GM21717 (cell line): ENCODE results near the gene MEG3.

Experiments used
- ATAC-seq: cut with Tn5 transposase; IDR thresholded peaks from one replicate; pipeline ENCODE4 v1.9.1; 2021; ENCODE audit warnings: mild to moderate bottlenecking, moderate library complexity; ENCODE audit not compliant: unreplicated experiment

Gene MEG3

GRCh38 chr14:100825713-100826331 lies at the start of gene MEG3:
Gene MEG3, plus strand, starts transcription at chr14:100826118.
- ATAC-seq = no peak

- no peak for ATAC-seq
These were observed 49.1 kb upstream of the MEG3 start for GRCh38 chr14:100776681-100777365.

DNA sequence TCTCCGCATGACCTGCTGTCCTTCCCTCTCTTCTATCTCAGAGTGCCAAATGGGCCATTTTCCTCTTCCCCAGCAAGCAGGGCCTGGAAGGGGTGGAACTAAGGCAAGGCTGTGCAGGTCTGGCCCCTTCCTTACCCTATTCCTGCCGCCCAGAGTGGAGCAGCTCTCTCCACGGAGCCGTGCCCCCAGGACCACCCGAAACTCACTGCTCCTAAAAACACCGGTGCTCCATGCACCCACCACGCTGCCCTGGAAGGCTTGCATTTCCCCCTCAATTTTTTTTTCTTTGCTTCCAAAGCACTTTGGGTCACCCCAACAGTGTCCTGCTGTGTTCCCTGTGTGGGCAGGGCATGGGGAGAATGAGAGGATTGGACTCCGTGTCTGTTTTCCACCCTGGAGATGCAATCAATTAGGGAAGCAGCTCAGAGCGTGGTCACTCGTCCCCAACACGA lies 48.5 kb upstream of the MEG3 start:
- ATAC-seq = no peak

GRCh38 chr14:100777818-100778525 lies 47.9 kb upstream of the MEG3 start:
- ATAC-seq = no peak

GRCh38 chr14:100778526-100778882 lies 47.4 kb upstream of the MEG3 start:
- no peak for ATAC-seq

- ATAC-seq = no peak
These were observed 46.8 kb upstream of the MEG3 start for GRCh38 chr14:100778951-100779690.

GRCh38 chr14:100779691-100780080 lies 46.2 kb upstream of the MEG3 start:
- no peak for ATAC-seq

- ATAC-seq = no peak
These were observed 45.7 kb upstream of the MEG3 start for GRCh38 chr14:100780246-100780645.

DNA sequence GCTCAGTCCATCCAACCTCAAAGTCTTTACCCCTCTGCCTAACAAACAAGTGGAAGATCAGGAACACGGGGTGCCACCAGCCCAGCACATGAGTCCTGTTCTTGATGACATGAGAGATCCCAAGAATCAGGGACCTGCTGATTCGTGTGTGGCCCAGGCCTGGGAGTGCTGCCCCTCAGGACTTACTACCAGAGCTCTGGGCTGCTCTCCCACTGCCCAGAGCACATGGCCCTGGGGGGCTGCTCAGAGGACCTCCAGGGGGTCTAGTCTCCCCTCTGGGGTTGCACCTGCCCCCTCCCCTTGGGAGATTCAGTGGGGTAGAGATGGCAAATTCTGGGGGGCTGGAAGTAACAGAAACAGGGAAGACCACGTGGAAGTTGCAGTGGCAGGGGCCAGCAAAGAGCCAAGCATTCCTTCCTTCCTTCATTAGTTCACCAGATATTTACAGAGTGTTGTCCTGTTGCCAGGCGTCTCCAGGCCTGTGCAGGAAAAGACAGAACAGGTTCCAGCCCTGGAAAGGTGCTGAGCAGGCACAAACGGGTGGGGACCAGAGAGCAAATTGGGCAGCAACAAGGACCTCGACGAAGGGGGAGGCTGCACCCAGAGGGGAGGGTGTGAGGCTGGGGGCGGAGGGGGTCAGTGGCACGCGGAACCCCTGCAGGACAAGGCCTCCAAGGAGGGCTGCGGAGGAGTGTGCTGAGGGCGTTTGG lies 45.1 kb upstream of the MEG3 start:
- ATAC-seq = no peak

- no peak for ATAC-seq
These were observed 44.0 kb upstream of the MEG3 start for GRCh38 chr14:100781952-100782351.

GRCh38 chr14:100782516-100783320 lies 43.2 kb upstream of the MEG3 start:
- ATAC-seq = no peak

DNA sequence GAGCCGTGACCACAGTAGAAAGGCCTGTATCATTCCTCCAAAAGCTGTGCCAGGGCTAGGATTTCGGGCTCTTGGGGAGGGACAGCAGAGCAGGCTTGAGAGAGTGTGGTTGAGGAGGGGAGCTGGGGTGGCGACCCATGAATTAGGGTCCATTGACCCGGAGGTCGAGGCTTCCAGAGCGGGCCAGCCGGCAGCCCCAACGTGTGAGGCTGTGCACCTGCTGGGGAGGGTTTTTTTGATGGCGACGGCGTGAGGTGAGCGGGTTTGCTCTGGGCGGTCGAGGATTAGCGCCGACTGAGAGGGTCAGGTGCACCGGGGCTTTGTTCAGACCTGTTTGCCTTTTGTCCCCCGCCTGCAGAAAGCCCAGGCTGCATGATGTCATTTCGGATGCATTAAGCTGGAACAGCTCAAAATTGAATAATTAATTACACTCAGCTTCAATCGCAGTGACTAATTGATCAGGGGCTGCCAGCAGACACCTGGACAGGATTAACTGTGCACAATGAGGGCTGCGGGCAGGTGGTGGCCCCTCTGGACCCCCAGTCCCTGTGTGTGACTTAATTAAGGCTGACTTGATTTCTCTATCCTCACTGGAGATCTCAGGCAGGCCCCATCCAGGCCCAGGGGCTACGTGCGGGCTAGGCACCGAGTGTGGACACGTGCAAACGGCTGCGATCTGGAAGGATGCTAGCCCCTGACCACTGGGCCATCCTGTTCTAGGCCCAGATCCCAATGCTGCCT lies 42.1 kb upstream of the MEG3 start:
- no peak for ATAC-seq

DNA sequence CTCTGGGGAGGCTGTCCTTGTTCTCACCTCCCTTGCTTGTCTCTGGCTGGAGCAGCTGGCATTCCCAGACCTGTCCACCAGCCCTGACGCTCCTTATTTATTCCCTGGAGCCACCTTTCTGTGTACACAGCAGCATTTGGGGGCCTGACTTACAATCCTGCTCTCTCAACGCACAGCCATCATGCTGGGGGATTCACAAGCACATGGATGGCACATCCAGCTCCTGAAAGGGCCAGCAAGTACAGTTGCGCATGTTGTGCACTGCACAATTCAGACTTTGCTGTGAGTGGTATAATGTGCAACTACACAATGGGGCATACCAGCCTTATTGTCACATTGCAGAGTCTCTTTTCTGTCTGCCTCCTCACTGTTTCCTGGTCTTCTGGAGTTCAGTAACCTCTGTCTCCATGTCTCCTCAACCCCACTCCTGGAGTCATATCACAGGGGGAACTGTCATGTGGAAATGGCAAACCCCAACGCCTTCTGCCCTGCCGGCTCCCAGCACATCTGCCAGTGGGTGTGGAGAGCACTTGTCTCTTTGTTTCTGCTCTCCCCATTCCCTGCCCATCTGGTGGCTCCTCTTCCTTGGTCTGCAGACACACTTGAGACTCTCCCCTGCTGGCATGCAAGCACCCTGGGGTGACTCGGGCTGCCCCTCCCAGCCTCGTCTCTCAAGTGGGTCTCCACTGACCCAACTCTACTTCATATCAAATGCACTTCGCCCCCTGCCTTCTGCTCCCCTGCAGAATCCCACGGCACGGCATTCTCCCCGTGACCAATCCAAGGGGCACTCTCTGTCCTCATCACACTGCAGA lies 41.2 kb upstream of the MEG3 start:
- ATAC-seq = no peak

DNA sequence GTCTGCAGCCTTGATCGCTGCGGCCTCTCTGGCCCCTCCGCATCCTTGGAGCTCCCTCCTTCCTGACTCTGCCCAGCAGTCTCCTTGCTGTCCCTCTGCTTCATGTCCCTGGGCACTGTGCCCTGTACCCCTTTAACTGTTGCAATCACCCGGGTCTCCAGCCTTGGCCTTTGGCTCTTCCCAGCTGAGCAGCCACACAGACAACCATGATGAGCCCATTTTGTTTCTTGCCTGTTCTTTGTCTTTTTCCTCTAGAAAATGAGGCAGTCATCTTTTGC lies 40.6 kb upstream of the MEG3 start:
- ATAC-seq = no peak

DNA sequence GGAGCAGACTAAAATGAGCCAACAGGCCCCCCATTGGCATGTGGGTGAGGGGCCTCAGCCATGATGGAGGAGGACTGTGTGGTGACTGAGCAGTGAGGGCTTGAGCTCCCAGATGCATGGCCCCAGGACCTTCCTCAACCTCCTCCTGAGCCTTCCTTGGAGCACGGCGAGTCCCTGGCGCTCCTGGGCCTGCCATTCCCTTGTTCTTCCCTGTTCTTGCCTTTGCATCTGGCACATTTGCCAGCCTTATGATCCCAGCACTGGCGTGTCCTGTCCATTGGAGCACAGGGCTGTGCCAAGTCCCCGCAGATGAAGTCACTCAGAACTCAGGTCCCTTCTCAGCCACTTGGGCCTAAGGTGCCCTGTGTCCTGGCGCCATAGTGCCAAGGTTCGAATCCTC lies 40.3 kb upstream of the MEG3 start:
- ATAC-seq = no peak

DNA sequence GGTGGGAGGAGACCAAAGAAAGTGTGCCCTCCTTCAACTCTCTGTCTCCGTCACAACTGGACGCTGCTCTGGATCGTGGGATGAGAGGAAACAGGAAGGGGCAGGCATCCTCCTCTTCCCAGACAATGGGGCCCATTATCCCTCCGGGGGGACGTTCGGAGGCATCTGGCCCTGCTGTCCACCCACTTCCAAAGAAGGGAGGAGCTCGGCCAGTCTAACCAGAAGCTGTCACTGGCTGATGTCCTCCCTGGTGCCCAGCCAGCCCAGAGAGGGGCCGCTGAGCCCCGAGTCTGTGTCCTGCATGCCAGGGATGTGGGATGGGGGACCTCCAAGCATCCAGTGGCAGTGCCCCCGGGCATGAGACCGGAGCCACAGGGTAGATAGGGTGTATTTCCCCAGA lies 39.8 kb upstream of the MEG3 start:
- no peak for ATAC-seq

- no peak for ATAC-seq
These were observed 39.2 kb upstream of the MEG3 start for GRCh38 chr14:100786576-100787219.

- ATAC-seq = no peak
These were observed 38.3 kb upstream of the MEG3 start for GRCh38 chr14:100787659-100788058.
